ENCODE data around the gene STK10. TPM values are rescaled to one million over a fixed set of nuclear protein-coding genes. Genes with fewer than 3 reads are reported as not detected.
"Not testable (repeated sequence)": the region's sequence is repeated elsewhere in the genome, so short reads cannot be mapped to it uniquely, and the experiment has no call there.

STK10 gene
- total and polyA plus RNA-seq, 4 donors = 17.2 to 65.4 (median 43.6) TPM

DNA sequence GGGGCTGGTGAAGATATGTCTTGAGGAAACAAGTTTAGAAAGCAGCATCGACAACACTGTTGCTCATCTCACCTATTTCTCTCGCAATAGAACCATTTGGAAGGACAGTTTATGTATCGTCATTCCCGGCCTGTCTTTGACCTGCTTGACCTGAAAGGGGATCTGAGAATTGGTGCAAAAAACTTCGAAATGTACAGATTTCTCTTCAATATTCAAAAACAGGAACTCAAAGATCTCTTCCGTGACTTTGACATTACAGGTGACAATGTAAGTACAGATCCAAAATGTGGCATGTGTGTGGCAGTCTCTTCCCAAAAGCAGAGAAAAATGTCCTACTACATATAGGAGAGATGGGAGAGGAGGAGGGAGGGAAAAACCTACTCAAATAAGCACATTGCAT is 12.5 kb upstream of the STK10 start:
- 81 to 83% methylated on average over 6 of the region's 6 CpGs for WGBS, 2 donors
- H3K9me3 ChIP-seq (ENCODE audit: control insufficient read depth in 4 of 4, insufficient read depth in 3 of 4, low read length in 3 of 4) = no peaks in the 10 kb centered on the region

DNA sequence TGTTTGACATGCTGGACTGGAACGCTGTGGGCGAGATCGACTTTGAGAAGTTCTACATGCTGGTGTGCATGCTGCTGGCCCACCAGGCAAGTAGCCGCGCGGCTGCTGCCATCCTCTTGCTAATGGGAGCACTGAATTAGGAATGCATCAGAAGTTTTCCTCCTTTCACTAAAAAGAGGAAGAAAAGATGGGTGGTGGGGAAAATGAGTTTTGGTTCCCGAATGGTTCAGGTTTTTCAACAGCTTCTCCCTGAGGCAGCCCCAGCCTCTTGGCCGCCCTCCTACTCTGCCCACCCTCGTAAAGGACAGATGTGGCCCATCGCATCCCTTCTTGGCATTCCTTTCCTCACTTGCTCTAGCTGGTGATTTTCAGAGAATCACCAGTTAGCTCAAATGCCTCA is 11.4 kb upstream of the STK10 start:
- no peaks in the 10 kb centered on the region for H3K9me3 ChIP-seq (ENCODE audit: control insufficient read depth in 4 of 4, insufficient read depth in 3 of 4, low read length in 3 of 4)
- H3K27me3 ChIP-seq (ENCODE audit: control insufficient read depth in 3 of 3, insufficient read depth in 3 of 3, low read length in 2 of 3) = no peaks in the 10 kb centered on the region
- DNase-seq (no peak), ATAC-seq (ENCODE audit: insufficient read depth, low FRiP score) (no peak)
- 77 to 82% methylated on average over 10 of the region's 10 CpGs for WGBS, 2 donors
- H3K4me3 ChIP-seq = no peak overlapping the region
- no peak overlapping the region for H3K27ac ChIP-seq (ENCODE audit: low read depth in 1 of 2, low read length in 1 of 2)
- TF ChIP-seq, protein P1, sequence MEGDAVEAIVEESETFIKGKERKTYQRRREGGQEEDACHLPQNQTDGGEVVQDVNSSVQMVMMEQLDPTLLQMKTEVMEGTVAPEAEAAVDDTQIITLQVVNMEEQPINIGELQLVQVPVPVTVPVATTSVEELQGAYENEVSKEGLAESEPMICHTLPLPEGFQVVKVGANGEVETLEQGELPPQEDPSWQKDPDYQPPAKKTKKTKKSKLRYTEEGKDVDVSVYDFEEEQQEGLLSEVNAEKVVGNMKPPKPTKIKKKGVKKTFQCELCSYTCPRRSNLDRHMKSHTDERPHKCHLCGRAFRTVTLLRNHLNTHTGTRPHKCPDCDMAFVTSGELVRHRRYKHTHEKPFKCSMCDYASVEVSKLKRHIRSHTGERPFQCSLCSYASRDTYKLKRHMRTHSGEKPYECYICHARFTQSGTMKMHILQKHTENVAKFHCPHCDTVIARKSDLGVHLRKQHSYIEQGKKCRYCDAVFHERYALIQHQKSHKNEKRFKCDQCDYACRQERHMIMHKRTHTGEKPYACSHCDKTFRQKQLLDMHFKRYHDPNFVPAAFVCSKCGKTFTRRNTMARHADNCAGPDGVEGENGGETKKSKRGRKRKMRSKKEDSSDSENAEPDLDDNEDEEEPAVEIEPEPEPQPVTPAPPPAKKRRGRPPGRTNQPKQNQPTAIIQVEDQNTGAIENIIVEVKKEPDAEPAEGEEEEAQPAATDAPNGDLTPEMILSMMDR (IDR thresholded peaks at IDR 0.05; ENCODE audit: control extremely low read depth, extremely low read depth) = no peak
- no peaks in the 10 kb centered on the region for H3K4me1 ChIP-seq (ENCODE audit: control insufficient read depth in 5 of 5, insufficient read depth in 5 of 5, low read length in 5 of 5)
- no peak overlapping the region for H3K9ac ChIP-seq (ENCODE audit: insufficient read depth in 1 of 2, low read length in 2 of 2)
- H3K36me3 ChIP-seq (ENCODE audit: control insufficient read depth in 4 of 4, insufficient read depth in 4 of 4, low read length in 4 of 4) = no peaks in the 10 kb centered on the region

More for the DNA sequence above, 12.5 kb upstream of the STK10 start:
- TF ChIP-seq, protein P1 (IDR thresholded peaks at IDR 0.05; ENCODE audit: control extremely low read depth, extremely low read depth) = no peak
- Histone ChIP-seq H3K27me3 (ENCODE audit: control insufficient read depth in 3 of 3, insufficient read depth in 3 of 3, low read length in 2 of 3) (no peaks in the 10 kb centered on the region), H3K4me1 (ENCODE audit: control insufficient read depth in 5 of 5, insufficient read depth in 5 of 5, low read length in 5 of 5) (no peaks in the 10 kb centered on the region), H3K27ac (ENCODE audit: low read depth in 1 of 2, low read length in 1 of 2) (no peak overlapping the region), H3K9ac (ENCODE audit: insufficient read depth in 1 of 2, low read length in 2 of 2) (no peak overlapping the region), H3K4me3 (no peak overlapping the region), H3K36me3 (ENCODE audit: control insufficient read depth in 4 of 4, insufficient read depth in 4 of 4, low read length in 4 of 4) (no peaks in the 10 kb centered on the region)
- DNase-seq (no peak), ATAC-seq (ENCODE audit: insufficient read depth, low FRiP score) (no peak)

DNA sequence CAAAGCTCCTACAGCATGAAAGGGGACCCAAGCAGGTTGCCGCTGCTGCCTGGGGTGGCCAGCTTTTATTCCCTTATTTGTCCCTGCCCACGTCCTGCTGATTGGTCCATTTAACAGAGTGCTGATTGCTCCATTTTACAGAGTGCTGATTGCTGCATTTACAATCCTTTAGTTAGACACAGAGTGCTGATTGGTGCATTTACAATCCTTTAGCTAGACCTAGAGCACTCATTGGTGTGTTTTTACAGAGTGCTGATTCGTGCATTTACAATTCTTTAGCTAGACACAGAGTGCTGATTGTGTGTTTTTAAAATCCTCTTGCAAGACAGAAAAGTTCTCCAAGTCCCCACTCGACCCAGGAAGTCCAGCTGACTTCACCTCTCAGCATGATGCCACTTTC is 9.8 kb upstream of the STK10 start:
- not testable (repeated sequence) for H3K9ac ChIP-seq (ENCODE audit: insufficient read depth in 1 of 2, low read length in 2 of 2); H3K4me3 ChIP-seq; H3K9me3 ChIP-seq (ENCODE audit: control insufficient read depth in 4 of 4, insufficient read depth in 3 of 4, low read length in 3 of 4); H3K27ac ChIP-seq (ENCODE audit: low read depth in 1 of 2, low read length in 1 of 2); DNase-seq; H3K36me3 ChIP-seq (ENCODE audit: control insufficient read depth in 4 of 4, insufficient read depth in 4 of 4, low read length in 4 of 4); H3K27me3 ChIP-seq (ENCODE audit: control insufficient read depth in 3 of 3, insufficient read depth in 3 of 3, low read length in 2 of 3); H3K4me1 ChIP-seq (ENCODE audit: control insufficient read depth in 5 of 5, insufficient read depth in 5 of 5, low read length in 5 of 5); ATAC-seq (ENCODE audit: insufficient read depth, low FRiP score)
- 84 to 86% methylated on average over 4 of the region's 4 CpGs for WGBS, 2 donors

DNA sequence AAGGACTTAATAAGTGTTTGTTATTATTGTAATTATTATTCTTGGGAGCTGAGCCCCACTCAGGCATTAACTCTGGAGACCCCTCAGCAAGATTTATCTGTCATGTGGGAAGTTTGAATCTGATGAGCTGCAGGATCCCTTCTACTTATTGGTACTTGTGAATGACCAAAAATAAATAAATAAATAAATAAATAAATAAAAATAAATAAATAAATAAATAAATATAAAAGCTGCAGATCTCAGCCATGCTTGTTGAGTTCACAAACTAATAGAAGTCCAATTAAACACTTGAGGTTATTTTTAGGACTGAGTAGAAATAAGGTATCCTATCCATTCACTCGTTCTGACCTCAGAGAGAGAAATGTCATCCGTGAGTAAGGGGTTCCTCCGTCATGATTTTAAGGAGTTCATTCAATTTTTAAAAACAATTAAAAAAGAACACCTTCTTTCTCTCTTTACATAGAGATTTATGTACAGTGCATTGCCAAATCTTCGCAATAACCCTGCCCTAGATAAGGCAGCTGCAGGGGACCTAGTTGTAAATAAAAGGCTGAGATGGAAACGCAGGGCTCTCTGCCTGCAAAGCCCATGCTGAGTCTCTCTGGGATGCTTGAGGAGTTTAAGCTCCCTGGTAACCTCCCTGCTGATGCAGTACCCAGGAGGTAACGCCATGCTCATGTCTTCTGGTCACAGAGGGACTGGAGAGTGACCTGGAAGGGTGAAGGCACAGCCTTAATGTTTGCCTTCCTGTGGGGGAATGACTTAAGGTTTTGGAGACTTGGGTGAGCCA is 7.2 kb upstream of the STK10 start:
- H3K27ac ChIP-seq (ENCODE audit: low read depth in 1 of 2, low read length in 1 of 2) = no peak overlapping the region
- no peaks in the 10 kb centered on the region for H3K9me3 ChIP-seq (ENCODE audit: control insufficient read depth in 4 of 4, insufficient read depth in 3 of 4, low read length in 3 of 4)
- TF ChIP-seq, protein P1 (IDR thresholded peaks at IDR 0.05; ENCODE audit: control extremely low read depth, extremely low read depth) = no peak
- 77 to 88% methylated on average over 6 of the region's 6 CpGs for WGBS, 2 donors
- no peaks in the 10 kb centered on the region for H3K4me1 ChIP-seq (ENCODE audit: control insufficient read depth in 5 of 5, insufficient read depth in 5 of 5, low read length in 5 of 5)
- H3K4me3 ChIP-seq = no peak overlapping the region
- DNase-seq = peak in 1 of 3 donors; percentile 27
- H3K36me3 ChIP-seq (ENCODE audit: control insufficient read depth in 4 of 4, insufficient read depth in 4 of 4, low read length in 4 of 4) = no peaks in the 10 kb centered on the region
- H3K9ac ChIP-seq (ENCODE audit: insufficient read depth in 1 of 2, low read length in 2 of 2) = no peak overlapping the region
- H3K27me3 ChIP-seq (ENCODE audit: control insufficient read depth in 3 of 3, insufficient read depth in 3 of 3, low read length in 2 of 3) = no peaks in the 10 kb centered on the region
- ATAC-seq (ENCODE audit: insufficient read depth, low FRiP score) = no peak
